Measurements from ENCODE around the gene REEP6. TPM values are rescaled to one million over a fixed set of nuclear protein-coding genes. Genes with fewer than 3 reads are reported as not detected.

Gene REEP6
- total and polyA plus RNA-seq, 3 donors from 2014 or later = 386 to 454 (median 429) TPM

- DNase-seq = no peak
- H3K36me3 ChIP-seq (ENCODE audit: low read depth, missing control alignments) = no peaks in the 10 kb centered on the region
- H3K27me3 ChIP-seq = no peaks in the 10 kb centered on the region
- peak overlapping the region in 1 of 2 donors; percentile 48 for H3K27ac ChIP-seq
- intact Hi-C loops (cut with DNase I; ENCODE audit: low total_unique reads) = no loop called here
- WGBS, 2 donors = 54 to 59% methylated on average over 4 to 10 of the region's 10 CpGs
- peaks cover 33% of the 10 kb centered on the region for H3K4me1 ChIP-seq
- H3K9me3 ChIP-seq = no peaks in the 10 kb centered on the region
- peak overlapping the region; percentile 67 to 71 for H3K4me3 ChIP-seq
- TF ChIP-seq POLR2A (IDR thresholded peaks at IDR 0.05) = no peak
These were observed 1.6 kb downstream of the REEP6 start for GRCh38 chr19:1492474-1493006.

- no peak overlapping the region for H3K27ac ChIP-seq
- no peaks in the 10 kb centered on the region for H3K9me3 ChIP-seq
- DNase-seq = peak; percentile 85
- TF ChIP-seq CTCF (IDR thresholded peaks at IDR 0.05) (no peak), POLR2A (IDR thresholded peaks at IDR 0.05) (no peak)
- no peak overlapping the region for H3K4me3 ChIP-seq
- H3K36me3 ChIP-seq (ENCODE audit: low read depth, missing control alignments) = no peaks in the 10 kb centered on the region
- 57 to 65% methylated on average over 9 to 15 of the region's 15 CpGs for WGBS, 2 donors
- no peaks in the 10 kb centered on the region for H3K27me3 ChIP-seq
- intact Hi-C loops (cut with DNase I; ENCODE audit: low total_unique reads) = no loop called here
- H3K4me1 ChIP-seq = peaks cover 40% of the 10 kb centered on the region
These were observed 3.3 kb downstream of the REEP6 start for GRCh38 chr19:1494115-1494815.

- H3K27me3 ChIP-seq = no peaks in the 10 kb centered on the region
These were observed 4.2 kb downstream of the REEP6 start for GRCh38 chr19:1495051-1495798.

GRCh38 chr19:1495799-1496713 lies 5.1 kb downstream of the REEP6 start:
- no peak overlapping the region for H3K27ac ChIP-seq
- H3K9me3 ChIP-seq = no peaks in the 10 kb centered on the region
- intact Hi-C loops (cut with DNase I; ENCODE audit: low total_unique reads) = no loop called here
- no peak overlapping the region for H3K4me3 ChIP-seq
- no peaks in the 10 kb centered on the region for H3K36me3 ChIP-seq (ENCODE audit: low read depth, missing control alignments)
- no peak for TF ChIP-seq CTCF (IDR thresholded peaks at IDR 0.05)
- TF ChIP-seq POLR2A (IDR thresholded peaks at IDR 0.05) = no peak
- peaks cover 40% of the 10 kb centered on the region for H3K4me1 ChIP-seq
- WGBS, 2 donors = 85 to 91% methylated on average over 36 to 40 of the region's 40 CpGs
- DNase-seq = no peak
- H3K27me3 ChIP-seq = no peaks in the 10 kb centered on the region

More at GRCh38 chr19:1495051-1495798, 4.2 kb downstream of the REEP6 start:
- DNase-seq = no peak
- no peaks in the 10 kb centered on the region for H3K36me3 ChIP-seq (ENCODE audit: low read depth, missing control alignments)
- peaks cover 40% of the 10 kb centered on the region for H3K4me1 ChIP-seq
- intact Hi-C loops (cut with DNase I; ENCODE audit: low total_unique reads) = no loop called here
- H3K27ac ChIP-seq = no peak overlapping the region
- no peak overlapping the region for H3K4me3 ChIP-seq
- no peaks in the 10 kb centered on the region for H3K9me3 ChIP-seq
- WGBS, 2 donors = 69 to 74% methylated on average over 27 to 34 of the region's 37 CpGs
- no peak for TF ChIP-seq CTCF (IDR thresholded peaks at IDR 0.05)

Data from testis (tissue), 3 donors.